Cardiac septum (tissue), 1 donor: ENCODE results near the gene DGKD. TPM values are rescaled to one million over a fixed set of nuclear protein-coding genes. Genes with fewer than 3 reads are reported as not detected.

Experiments
- DNase-seq: peaks from one replicate; pipeline ENCODE4 v3.0.0-alpha.2; 2020; ENCODE audit warnings: low spot score
- intact Hi-C: fragments of 100-400 bp; cut with DNase I; formaldehyde crosslinking; loops from one replicate; pipeline ENCODE4 v1.14.0; 2022
- total RNA-seq: library from RNA; stranded (reverse); fragmentation: NEBNext Ultra II Directional; extraction: Animal tissue kit (Norgen Biotek cat#: 25700); gene quantifications from one replicate; pipeline ENCODE4 v1.2.1, GENCODE V29; 2021
- donor health status: DM: no; HTN: no; CAD: no.

The DGKD gene
- total RNA-seq, 1 donor from 2014 or later, result 100 TPM

DNA sequence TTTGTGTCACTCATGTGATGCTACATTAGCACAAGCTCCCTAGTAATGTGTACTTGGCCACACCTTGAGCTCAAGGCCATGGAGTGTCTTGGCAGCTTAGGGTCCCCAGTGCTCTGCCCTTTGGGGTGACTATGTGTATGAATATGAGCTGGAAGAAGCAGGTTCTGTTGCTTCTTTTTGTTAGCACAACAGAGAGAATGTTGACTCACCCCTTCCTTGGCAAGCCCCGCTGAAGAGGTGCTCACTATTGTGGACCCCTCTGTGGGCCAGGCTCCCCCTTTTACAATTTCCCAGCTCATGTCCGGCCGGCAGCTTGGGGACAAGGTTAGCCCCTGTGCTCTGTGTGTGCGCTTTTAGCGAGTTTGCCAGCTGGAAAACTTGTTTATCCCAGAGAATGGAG lies 48.1 kb downstream of the DGKD start:
- DNase-seq, result no peak
- intact Hi-C loops, result no loop called here

DNA sequence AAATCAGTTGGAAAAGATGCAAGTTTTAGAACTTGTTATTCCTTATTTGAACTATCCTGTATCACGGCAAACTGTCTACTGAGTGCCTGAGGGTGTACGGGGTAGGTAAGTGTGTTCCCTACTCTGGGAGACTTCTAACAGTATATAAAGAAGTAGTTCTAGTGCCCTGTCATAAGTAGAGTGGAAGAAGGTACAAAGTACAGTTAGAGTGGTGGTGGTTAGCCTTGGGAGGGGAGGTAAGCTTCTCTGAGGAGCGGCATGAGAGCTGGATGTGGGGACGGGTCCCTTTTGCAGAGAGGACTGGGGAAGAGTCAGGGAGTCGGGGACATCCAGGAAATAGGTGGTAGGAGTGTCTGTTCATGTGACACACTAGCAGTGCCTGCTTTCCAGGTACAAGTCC lies 48.5 kb downstream of the DGKD start:
- intact Hi-C loops, result no loop called here
- no peak for DNase-seq

DNA sequence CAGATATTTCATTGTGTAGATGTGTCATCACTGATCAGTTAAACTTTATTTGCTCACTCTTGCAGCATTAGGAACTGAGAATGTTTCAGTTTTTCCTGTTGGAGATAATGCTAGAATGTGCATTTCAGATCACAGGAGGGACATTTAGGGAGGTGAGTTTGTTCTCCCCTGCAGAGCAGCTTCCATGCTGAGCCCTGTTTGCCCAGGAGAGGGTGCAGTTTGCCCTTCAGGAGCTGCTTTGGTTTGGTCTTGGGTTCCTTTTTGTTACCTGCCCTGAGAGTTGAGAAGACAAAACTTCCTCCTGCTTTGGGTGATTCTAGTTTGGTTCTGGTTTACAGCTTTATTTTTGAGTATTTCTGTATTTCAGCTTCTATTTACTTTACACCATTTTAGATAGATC lies 49.9 kb downstream of the DGKD start:
- no peak for DNase-seq
- intact Hi-C loops, result loop anchor here (1.0 kb wide), 1 partner anchor 39 kb away; no protein-coding TSS in a partner anchor

DNA sequence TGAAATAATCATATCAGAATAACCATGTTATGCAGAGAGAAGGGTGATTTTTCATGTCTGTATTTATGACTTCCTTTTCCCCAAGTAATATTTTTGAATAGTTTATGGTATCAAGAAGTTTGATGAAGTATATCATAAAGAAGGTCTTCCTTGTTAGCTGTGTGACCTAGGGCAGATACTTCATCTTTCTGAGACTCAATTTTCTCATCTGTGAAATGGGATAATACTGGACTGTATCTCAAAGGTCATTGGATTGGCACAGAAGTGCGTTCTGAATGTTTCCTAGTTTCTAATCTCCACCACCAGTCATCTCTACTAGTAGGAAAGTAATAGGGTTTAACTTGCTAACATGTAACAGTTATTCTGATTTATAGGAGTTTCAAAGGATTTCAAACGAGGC lies 52.6 kb downstream of the DGKD start:
- intact Hi-C loops, result no loop called here
- no peak for DNase-seq

DNA sequence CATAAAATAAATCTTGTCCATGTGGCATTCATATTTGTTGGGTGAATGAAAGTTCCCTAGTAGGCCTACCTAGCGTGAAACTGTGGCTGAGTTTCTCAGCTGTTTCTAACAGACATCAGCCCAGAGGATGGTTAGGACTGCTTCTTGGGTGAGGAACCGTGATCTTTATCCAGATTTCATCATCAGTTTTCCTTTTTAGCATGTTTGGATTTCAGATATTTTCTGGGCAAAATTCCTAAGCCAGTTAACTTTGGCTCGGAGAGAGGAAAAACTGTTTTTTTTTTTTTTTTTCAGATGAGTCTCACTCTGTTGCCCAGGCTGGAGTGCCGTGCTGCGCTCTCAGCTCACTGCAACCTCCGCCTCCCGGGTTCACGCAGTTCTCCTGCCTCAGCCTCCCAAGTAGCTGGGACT lies 53.5 kb downstream of the DGKD start:
- intact Hi-C loops, result loop anchor here (2.0 kb wide), 1 partner anchor 21 kb away; no protein-coding TSS in a partner anchor
- no peak for DNase-seq

DNA sequence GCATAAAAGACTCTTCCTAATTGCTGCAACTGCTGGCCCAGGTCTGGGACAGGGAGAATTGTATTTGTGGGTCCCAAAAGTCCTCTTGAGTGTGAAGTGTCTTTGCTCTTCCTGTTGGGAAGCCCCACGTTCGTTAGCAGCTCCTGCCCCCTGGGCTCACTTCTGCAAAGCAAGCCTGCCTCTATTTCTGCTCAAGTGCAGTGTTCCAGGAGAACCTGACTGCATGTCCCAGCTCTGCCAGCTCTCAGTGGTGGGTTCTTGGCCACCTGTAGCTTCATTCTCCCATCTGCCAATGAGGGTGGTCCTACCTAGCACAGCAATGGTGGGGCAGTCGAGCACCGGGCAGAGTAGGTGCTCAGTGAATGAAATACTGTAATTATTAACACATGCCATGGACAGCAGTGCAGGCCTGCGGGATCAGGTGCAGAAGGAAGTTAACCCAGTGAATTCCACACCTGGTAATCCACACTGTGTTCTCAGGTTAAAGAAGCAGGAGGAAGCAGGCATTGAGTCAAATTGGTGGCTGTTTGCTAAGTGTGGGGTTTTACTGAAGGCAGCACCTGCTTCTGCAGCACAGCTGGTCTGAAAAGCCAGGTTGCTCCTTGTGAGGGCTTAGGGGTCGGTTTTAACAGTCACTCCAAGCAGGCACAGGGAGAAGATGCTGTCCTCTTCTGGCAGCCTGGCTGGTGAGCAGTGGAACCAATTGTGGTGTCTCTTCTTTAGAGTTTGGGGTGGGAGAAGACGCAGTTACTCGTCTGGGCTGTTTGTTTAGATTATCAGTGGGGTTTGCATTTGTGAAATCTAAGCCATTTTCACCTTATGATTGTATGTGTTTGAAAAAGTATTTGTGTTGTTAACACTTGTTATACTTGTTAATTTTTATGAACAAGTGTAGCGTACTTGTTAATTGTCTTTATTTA lies 54.3 kb downstream of the DGKD start:
- intact Hi-C loops, result loop anchor here (2.0 kb wide), 1 partner anchor 22 kb away; no protein-coding TSS in a partner anchor
- DNase-seq, result no peak

DNA sequence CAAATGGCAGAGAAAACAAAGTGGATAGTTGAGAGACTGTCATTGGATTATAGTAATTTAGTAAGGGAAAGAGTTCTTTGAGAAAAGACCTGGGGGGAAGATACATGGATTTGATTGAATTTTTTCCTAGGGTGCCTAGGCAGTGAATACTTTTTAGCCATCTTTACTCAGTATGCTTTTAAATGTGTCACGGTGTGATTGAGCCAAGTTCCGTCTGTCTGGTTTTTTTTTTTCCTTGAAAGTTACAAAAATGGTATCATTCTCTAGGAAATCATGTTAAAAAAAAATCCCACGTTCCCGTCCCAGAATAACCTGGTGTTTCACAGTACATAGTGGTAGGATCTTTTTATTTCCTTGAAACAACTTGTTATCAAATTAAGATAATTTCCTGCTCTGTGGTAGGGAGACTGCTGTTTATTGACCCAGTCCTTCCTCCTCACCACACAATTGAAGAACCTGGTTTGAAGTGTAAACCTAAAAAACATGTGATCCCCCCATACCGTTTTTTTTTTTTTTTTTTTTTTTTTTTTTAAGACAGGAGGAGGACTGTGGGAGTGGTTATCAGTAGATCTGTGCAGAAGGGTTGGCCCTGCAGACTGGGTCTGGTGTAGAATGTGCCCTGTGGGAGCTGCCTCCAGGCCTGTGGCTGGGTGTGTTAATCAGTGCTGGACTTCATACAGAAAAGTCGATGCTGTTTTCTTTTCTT lies 55.1 kb downstream of the DGKD start:
- intact Hi-C loops, result loop anchor here (2.0 kb wide), 1 partner anchor 23 kb away; no protein-coding TSS in a partner anchor
- no peak for DNase-seq

DNA sequence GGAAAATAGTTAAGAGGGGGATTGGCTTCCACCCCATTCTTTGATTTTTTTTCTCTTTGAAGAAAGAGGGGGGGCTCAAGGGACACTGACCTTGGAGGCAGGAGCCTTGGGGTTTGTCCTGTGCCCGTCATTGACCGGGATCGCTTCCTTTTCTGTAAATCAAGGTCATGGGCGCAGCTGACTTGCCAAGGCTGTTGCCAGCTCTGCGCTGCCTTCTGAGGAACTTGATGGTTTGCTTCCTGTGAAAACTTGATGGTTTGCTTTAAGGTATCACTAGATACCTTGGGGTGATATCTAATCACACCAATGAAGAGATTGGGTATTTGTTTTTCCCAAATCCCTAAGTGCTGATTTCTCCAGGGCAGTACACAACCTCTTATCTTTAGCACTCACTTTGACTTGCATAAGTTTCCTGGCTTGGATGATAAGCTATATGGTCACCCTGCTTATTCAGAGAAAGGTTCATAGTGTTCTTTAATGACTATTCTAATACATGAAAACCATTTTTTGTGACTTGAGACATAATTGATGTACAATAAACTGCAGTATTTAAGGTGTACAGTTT lies 56.0 kb downstream of the DGKD start:
- intact Hi-C loops, result no loop called here
- no peak for DNase-seq

DNA sequence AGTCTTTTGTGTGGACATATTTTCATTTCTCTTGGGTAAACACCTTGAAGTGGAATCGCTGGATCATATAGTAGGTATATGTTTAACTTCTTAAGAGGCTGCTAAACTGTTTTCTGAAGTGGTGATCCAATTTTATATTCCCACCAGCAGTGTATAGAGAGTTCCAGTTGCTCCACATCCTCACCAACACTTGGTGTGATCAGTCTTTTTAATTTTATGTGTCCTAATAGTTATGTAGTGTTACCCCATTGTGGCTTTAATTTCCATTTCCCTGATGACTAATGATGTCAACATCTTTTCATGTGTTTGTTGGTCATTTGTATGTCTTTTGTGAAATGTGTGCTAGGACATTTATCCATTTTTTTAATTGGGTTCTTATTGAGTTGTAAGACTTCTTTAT lies 56.9 kb downstream of the DGKD start:
- intact Hi-C loops, result no loop called here
- DNase-seq, result no peak

DNA sequence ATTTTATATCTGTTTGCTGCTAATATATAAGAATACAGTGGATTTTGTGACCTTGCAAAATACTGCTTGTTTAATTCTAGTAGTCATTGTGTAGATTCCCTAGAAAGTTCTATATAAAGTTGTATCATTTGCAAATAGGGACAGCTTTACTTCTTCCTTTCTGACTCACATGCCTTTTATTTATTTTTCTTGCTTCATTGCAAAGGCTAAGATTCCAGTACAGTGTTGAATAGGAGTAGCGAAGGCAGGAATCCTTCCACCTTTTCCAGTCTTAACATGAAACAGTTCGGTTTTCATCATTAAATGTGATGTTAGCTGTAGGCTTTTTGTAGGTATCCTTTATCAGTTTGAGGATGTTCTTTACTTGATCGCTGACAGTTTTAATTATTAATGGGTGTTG lies 58.1 kb downstream of the DGKD start:
- intact Hi-C loops, result no loop called here

DNA sequence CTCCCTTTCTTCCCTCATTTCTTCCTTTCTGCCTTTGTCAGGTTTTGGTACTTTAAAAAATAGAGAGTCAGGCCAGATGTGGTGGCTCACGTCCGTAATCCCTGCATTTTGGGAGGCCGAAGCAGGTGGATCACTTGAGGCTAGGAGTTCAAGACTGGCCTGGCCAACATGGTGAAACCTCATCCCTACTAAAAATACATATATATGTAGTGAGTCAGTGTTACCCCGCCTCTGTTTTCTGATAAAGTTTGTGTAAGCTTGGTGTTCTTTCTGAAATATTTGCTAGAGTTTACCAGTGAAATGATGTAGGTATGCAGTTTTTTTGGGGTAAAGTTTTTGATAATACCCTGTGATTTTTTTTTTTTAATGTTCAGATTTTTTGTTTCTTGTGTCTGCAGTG lies 58.8 kb downstream of the DGKD start:
- intact Hi-C loops, result no loop called here
- no peak for DNase-seq

More for the DNA sequence above, 58.1 kb downstream of the DGKD start:
- no peak for DNase-seq

DNA sequence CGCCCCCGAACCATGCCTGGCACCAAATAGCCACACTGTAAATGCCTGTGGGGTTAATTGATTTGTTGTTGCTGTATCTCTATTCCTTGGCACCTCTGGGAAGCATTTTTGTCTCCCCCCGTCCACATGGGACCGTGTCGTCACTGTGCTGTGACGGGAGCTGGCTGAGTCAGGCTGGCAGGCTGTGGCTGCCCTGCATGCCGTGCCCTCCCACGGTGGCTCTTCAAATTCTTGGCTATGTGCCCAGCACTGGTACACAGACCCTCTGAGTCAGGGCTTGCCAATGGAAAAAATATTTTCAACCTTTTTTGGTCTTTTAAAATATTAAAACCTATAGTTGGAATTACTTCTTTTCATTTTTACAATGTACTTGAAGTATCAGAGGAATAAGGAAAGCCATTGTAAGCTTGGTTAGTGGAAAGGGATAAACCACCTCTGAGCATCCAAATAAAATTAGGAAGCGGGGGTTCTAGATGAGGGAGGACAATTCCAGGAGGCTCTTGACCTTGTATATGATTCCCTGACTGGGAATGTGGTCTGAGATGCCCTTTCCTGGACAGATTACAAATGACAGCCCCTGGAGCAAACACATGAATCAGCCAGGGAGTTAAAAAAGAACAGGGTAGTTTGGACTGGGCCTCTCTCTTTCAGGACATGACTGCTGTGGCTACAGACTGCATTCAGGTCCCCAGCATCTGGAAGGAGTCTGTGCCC lies 59.4 kb downstream of the DGKD start:
- DNase-seq, result peak; percentile 85
- intact Hi-C loops, result no loop called here

DNA sequence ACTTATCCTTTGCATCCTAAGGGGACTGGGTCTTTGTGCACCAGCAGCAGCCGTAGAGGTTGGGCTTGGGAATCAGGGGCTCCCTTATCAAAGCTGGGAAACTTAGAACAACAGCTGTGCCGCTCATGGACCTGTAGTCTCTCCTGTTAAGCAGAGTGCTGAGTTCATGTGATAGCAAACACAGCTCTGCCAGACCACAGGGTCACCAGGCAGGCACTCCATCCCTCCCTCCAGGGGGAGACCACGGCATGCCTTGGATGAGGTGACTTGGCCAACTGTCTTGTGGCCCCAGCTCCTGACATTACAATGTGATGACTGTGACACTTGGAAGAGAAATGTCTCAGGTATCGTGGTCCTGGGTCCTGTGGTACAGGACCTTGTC lies 60.0 kb downstream of the DGKD start:
- DNase-seq, result no peak
- intact Hi-C loops, result no loop called here

DNA sequence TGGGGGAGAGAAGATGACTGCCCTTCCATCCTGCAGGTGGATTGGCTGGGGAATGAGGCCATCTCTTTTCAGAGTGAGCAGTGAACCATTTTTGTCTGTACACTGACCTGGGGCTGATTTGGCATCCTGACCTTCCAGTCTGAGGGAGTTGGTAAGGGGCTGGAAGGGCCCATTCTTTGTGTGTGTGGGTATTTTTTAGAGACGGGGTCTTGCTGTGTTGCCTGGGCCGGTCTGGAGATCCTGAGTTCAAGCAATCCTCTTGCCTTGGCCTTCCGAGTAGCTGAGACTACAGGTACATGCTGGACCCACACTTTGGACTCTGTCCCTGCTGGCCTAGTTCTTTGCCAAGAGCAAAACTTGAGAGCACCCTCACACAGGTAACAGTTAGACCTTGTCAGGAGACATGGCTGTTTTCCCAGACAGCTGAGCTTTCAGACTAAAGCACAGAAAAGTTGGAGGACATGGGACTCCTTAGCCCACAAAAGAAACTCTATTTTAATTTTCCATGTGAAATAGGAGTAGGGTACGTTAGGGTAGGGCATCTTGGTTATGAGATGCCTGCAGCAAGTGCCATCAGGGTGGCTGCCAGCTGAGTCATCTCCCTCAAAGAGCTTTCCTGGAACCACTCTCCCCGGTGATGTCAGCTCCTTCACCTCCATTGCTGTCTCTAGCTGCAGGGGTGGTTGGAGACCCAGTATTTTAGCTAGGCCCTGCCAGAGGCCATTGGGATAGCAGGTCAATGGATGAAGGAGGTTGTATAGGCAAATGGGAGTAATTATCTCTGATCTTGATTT lies 60.7 kb downstream of the DGKD start:
- intact Hi-C loops, result no loop called here
- DNase-seq, result no peak

DNA sequence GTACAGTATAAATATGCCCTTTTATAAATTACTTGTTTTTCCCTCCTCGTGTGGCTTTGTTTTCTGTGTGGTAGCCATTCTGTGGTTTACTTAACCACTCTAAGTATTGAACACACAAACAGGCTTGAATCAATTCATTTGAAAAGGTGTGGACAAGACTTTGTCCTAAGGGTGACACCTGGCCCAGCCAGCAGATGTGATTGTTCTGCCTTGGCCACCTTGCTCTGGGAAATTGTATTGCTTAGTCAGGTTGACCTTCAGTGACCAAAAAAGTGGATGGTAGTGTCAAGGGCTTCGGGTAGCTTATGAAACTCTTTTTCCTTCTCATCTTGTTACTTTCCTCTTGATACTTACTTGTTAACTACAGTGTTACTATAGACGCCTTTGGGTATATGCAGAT lies 61.9 kb downstream of the DGKD start:
- no peak for DNase-seq
- intact Hi-C loops, result no loop called here

DNA sequence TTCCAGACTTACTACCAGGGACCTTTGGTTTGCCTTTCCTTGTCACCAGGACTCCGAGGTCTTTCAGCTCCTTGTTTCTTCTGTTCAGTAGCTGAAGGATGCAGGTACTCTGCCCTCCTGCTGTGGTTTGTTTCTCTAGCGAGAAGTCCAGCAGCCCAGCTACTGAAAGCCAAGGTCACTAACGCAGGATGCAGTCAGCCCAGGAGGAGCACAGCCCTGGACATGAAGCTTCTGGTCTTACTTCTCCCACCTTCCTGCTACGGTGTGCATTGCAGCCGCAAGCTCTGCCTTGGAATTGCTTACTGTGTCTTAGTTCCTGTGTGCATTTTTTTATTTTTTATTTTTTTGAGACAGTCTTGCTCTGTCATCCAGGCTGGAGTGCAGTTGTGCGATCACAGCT lies 62.4 kb downstream of the DGKD start:
- intact Hi-C loops, result no loop called here
- DNase-seq, result no peak

DNA sequence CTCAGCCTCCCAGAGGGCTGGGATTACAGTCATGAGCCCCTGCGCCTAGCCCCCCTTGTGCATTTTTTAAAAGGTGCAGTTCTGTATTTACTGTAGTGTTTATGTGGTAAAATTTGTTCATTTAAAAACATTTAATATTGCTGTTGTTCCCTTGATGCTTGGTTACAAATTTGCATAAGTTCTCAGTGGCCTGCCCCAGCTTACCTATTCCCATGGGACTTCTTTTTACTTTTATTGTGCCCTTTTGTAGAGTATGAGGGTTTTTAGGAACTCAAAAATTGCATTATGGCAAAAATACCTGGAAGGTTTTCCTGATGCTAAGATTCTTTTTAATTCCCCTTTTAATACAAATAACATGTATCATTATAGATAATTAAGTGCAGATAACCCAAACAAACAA lies 63.0 kb downstream of the DGKD start:
- intact Hi-C loops, result no loop called here
- no peak for DNase-seq

DNA sequence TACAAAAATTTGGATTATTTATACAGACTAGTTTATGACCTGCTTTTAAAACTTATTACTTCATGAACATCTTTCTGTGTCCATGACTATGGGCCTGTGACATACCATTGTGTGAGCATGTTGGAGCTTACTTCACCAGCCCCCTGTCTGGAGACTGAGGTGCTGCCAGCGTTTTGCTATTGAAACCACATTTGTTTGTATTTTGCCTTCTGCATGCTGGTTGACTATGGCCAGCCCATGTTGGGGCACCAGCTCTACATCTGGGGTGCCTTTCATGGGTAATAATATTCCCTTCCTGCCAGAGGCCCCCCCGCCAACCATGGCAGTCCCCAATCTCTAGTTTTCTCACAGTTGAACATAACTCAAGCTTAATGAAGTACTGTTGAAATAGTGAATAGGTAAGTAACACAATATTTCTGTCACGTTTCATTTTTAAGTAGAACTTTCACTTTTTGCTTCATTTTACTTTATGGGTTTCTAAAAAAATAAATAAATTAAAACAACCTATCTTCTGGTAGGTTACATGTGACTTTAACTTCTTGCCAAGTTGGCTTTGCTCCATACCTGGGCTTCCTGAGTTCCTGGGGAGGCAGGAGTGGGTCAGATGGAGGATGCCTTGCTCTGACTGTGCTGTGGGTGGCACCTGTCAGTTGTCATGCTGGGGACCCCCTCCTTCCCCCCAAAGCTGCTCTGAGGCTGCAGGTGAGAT lies 63.9 kb downstream of the DGKD start:
- intact Hi-C loops, result no loop called here
- no peak for DNase-seq
